WTC11 (cell line): ENCODE data around the gene MTX1. TPM values are rescaled to one million over a fixed set of nuclear protein-coding genes. Genes with fewer than 3 reads are reported as not detected.
A peak's percentile ranks its signal among the peaks of the same experiment; 100 is the strongest.

ENCODE experiments used
- ATF2 ChIP-seq: sonication (generic); formaldehyde crosslinking; IDR thresholded peaks from 2 replicates; pipeline ENCODE4 v1.8.1; 2022; ENCODE audit warnings: low read depth, missing genetic modification reagents, borderline replicate concordance
- ATF6 ChIP-seq: sonication (generic); formaldehyde crosslinking; IDR thresholded peaks from 2 replicates; pipeline ENCODE4 v1.8.1; 2023; ENCODE audit warnings: mild to moderate bottlenecking, missing genetic modification reagents
- CTCF ChIP-seq: fragments of 200-600 bp; IDR thresholded peaks from 2 replicates; pipeline ENCODE4 v1.8.0; 2022; ENCODE audit warnings: antibody characterized with exemption
- EMX1 ChIP-seq: fragments of 250-450 bp; sonication (Bioruptor Pico); IDR thresholded peaks from 2 replicates; pipeline ENCODE4 v1.8.0; 2021; ENCODE audit warnings: mild to moderate bottlenecking
- GRHL2 ChIP-seq: fragments of 250-450 bp; sonication (Bioruptor Pico); IDR thresholded peaks from 2 replicates; pipeline ENCODE4 v1.8.0; 2022; ENCODE audit warnings: mild to moderate bottlenecking, moderate library complexity; ENCODE audit not compliant: insufficient replicate concordance, severe bottlenecking
- GTF2I ChIP-seq: fragments of 250-450 bp; sonication (Bioruptor Pico); conservative IDR thresholded peaks from 2 replicates; pipeline ENCODE4 v1.4.0; 2021; ENCODE audit warnings: mild to moderate bottlenecking
- IRF2 ChIP-seq: sonication (generic); formaldehyde crosslinking; IDR thresholded peaks from 2 replicates; pipeline ENCODE4 v1.8.0; 2022; ENCODE audit warnings: low read depth, missing genetic modification reagents, borderline replicate concordance
- MXD4 ChIP-seq: fragments of 250-450 bp; sonication (Bioruptor Pico); IDR thresholded peaks from 2 replicates; pipeline ENCODE4 v1.8.0; 2021; ENCODE audit warnings: mild to moderate bottlenecking, moderate library complexity, borderline replicate concordance
- NR1H2 ChIP-seq: sonication (generic); formaldehyde crosslinking; IDR thresholded peaks from 2 replicates; pipeline ENCODE4 v1.9.0; 2021; ENCODE audit warnings: mild to moderate bottlenecking, moderate library complexity, missing genetic modification reagents
- NR3C1 ChIP-seq: sonication (generic); formaldehyde crosslinking; conservative IDR thresholded peaks from 2 replicates; pipeline ENCODE4 v1.8.1; 2023; ENCODE audit warnings: low read depth, mild to moderate bottlenecking, missing genetic modification reagents
- PREB ChIP-seq: sonication (generic); formaldehyde crosslinking; IDR thresholded peaks from 2 replicates; pipeline ENCODE4 v1.8.1; 2022; ENCODE audit warnings: mild to moderate bottlenecking, missing genetic modification reagents, moderate library complexity, borderline replicate concordance
- RORB ChIP-seq: fragments of 250-450 bp; sonication (Bioruptor Pico); IDR thresholded peaks from 2 replicates; pipeline ENCODE4 v1.9.0; 2021; ENCODE audit warnings: mild to moderate bottlenecking
- SP1 ChIP-seq: sonication (generic); formaldehyde crosslinking; conservative IDR thresholded peaks from 2 replicates; pipeline ENCODE4 v1.8.1; 2022; ENCODE audit warnings: missing genetic modification reagents
- USF1 ChIP-seq: sonication (generic); formaldehyde crosslinking; IDR thresholded peaks from 2 replicates; pipeline ENCODE4 v1.8.0; 2022; ENCODE audit warnings: mild to moderate bottlenecking, missing genetic modification reagents
- ZBTB21 ChIP-seq: sonication (generic); formaldehyde crosslinking; IDR thresholded peaks from 2 replicates; pipeline ENCODE4 v1.8.1; 2023; ENCODE audit warnings: mild to moderate bottlenecking, missing genetic modification reagents, borderline replicate concordance
- ZMAT4 ChIP-seq: fragments of 250-450 bp; sonication (Bioruptor Pico); IDR thresholded peaks from 2 replicates; pipeline ENCODE4 v1.9.0; 2021; ENCODE audit warnings: mild to moderate bottlenecking
- ZNF121 ChIP-seq: sonication (generic); formaldehyde crosslinking; IDR thresholded peaks from 2 replicates; pipeline ENCODE4 v1.8.0; 2023; ENCODE audit warnings: missing genetic modification reagents
- ZNF263 ChIP-seq: sonication (generic); formaldehyde crosslinking; IDR thresholded peaks from 2 replicates; pipeline ENCODE4 v1.8.1; 2022; ENCODE audit warnings: low read depth, mild to moderate bottlenecking, moderate library complexity, missing genetic modification reagents
- ZNF396 ChIP-seq: fragments of 250-450 bp; sonication (Bioruptor Pico); IDR thresholded peaks from 2 replicates; pipeline ENCODE4 v1.8.0; 2021; ENCODE audit warnings: mild to moderate bottlenecking, moderate library complexity, borderline replicate concordance
- ZNF532 ChIP-seq: fragments of 250-450 bp; sonication (Bioruptor Pico); IDR thresholded peaks from 2 replicates; pipeline ENCODE4 v1.9.0; 2021; ENCODE audit warnings: mild to moderate bottlenecking, borderline replicate concordance
- total RNA-seq: library from RNA; stranded (reverse); gene quantifications from 3 replicates; pipeline ENCODE4 v1.2.3, GENCODE V29; 2021

MTX1 gene
- total RNA-seq, 1 experiment from 2014 or later, result 62.8 TPM

GRCh38 chr1:155261852-155262673 is 53.6 kb downstream of the MTX1 start, which contains the start of gene SCAMP3 (continued):
- no peak for TF ChIP-seq GRHL2 (CRISPR knock-in tag)
- TF ChIP-seq ZNF532 (CRISPR knock-in tag), result peak; percentile 96
- no peak for TF ChIP-seq ZNF121 (CRISPR knock-in tag)
- peak; percentile 99 for TF ChIP-seq USF1 (CRISPR knock-in tag)
- TF ChIP-seq ZNF396 (CRISPR knock-in tag), result no peak
- TF ChIP-seq ATF6 (CRISPR knock-in tag), result no peak
- no peak for TF ChIP-seq NR3C1
- no peak for TF ChIP-seq NR1H2 (CRISPR knock-in tag)
- no peak for TF ChIP-seq RORB (CRISPR knock-in tag)
- peak; percentile 82 for TF ChIP-seq SP1 (CRISPR knock-in tag)
- TF ChIP-seq MXD4 (CRISPR knock-in tag), result no peak
- no peak for TF ChIP-seq IRF2 (CRISPR knock-in tag)
- TF ChIP-seq PREB, result peak; percentile 45; the same call in 1 of the 2 replicates
- TF ChIP-seq ZMAT4 (CRISPR knock-in tag), result peak; percentile 96
- TF ChIP-seq GTF2I, result no peak
- TF ChIP-seq CTCF, result no peak
- TF ChIP-seq EMX1 (CRISPR knock-in tag), result peak; percentile 97
- no peak; the same call in 1 of the 2 replicates for TF ChIP-seq ZNF263
- TF ChIP-seq ATF2 (CRISPR knock-in tag), result no peak
- no peak for TF ChIP-seq ZBTB21
